GM12801 (cell line): Measurements from ENCODE around the gene MYO10.

ENCODE experiments used
- TF ChIP-seq, protein P1 (sequence below): IDR thresholded peaks from one replicate; pipeline ENCODE4 v1.5.1; 2011; ENCODE audit warnings: control low read depth; ENCODE audit not compliant: insufficient read length; ENCODE audit errors: extremely low read depth

The MYO10 gene

DNA sequence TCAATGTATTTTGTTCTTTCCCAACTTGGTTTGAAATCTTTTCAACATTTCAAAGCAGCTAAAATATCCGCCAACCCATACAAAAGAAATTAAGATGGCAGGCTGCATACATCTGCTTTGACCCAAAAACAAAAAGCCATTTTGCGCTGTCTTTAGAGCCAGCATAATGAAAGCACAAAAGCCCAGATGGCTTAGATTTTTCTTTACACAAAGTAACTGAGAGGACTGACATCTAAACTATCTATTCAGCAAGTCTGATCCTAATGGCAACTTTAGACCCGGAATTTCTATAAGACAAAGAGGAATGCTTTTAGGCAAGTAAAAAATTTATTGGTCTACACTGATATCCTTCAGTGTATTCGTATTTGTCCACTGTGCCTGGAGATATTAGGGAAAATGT is 86.3 kb downstream of the MYO10 start:
- TF ChIP-seq, protein P1, sequence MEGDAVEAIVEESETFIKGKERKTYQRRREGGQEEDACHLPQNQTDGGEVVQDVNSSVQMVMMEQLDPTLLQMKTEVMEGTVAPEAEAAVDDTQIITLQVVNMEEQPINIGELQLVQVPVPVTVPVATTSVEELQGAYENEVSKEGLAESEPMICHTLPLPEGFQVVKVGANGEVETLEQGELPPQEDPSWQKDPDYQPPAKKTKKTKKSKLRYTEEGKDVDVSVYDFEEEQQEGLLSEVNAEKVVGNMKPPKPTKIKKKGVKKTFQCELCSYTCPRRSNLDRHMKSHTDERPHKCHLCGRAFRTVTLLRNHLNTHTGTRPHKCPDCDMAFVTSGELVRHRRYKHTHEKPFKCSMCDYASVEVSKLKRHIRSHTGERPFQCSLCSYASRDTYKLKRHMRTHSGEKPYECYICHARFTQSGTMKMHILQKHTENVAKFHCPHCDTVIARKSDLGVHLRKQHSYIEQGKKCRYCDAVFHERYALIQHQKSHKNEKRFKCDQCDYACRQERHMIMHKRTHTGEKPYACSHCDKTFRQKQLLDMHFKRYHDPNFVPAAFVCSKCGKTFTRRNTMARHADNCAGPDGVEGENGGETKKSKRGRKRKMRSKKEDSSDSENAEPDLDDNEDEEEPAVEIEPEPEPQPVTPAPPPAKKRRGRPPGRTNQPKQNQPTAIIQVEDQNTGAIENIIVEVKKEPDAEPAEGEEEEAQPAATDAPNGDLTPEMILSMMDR: no peak

DNA sequence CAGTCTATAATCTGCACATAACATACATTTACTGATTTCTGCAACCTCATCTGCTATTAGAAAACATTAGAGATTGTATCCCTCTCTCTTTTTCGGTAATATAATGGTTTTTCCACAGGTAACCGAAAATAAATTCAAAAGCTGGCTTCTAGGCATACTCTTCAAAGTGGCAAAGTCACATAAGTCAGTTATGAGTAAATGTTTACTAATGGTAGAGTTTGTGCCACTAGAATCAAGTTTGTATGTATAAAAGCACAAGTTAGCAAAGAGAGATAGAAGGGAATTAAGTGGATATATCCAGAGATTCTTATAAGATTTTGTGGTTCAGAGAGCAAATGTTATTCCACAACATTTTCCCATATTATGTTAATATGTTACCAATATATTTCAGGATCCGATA is 86.9 kb downstream of the MYO10 start:
- TF ChIP-seq, protein P1: no peak

GRCh38 chr5:16844952-16845351 is 91.1 kb downstream of the MYO10 start:
- TF ChIP-seq, protein P1: no peak

DNA sequence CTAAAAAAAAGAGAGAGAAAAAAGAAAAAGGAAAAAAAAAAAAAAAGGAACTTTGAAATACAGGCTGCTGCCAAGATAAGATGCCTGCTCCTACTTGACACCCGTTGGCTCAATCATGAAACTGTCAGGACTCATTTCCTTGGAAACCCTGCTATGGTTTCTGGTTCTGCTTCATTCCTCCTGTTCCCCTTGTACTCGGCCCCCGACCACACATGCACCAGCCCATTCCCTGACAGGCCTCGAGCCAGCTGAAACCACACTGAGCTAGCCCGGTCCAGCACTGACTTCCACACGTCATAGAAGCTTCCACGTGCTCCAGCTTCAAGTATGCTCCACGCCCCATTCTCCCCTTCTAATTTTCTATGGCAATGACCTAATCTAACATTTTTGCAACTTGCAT is 93.2 kb downstream of the MYO10 start:
- TF ChIP-seq, protein P1: no peak

DNA sequence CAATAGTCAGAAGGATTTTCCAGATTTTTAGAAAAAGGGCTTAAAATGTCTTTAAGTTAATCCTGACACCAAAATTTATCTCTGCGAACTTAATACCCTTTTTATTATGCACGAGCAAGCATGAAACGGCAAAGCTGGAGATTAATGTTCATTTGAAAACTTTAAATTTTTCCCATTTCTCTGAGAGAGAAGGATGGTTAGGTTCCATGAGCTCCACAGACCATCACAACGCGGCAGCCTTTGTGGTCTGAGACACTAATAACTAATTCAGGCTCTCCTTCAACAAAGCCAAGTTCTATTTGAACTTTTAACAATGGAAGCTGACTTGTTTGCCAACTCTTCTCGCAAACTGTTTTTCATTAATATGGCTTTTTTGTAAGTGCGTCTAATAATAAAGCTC is 94.7 kb downstream of the MYO10 start:
- TF ChIP-seq, protein P1: no peak

DNA sequence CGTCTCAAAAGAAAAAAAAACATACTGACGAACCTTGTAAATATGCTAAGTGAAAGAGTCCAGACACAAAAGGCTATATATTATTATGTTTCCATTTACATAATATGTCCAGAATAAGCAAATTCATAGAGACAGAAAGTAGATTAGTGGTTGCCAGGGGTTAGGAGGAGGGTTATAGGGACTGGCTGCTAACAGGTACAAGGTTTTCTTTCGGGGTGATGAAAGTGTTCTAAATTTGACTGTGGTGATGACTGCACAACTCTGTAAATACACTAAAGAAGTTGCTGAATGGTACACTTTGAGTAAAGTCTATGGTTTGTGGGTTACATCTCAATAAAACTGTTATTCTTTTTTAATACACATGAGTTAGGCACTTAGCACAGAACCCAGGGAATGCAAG is 98.8 kb downstream of the MYO10 start:
- TF ChIP-seq, protein P1: no peak

GRCh38 chr5:16834029-16834428 is 102.1 kb downstream of the MYO10 start:
- TF ChIP-seq, protein P1: no peak

GRCh38 chr5:16827755-16828154 is 108.3 kb downstream of the MYO10 start:
- TF ChIP-seq, protein P1: no peak
